Measurements from ENCODE around the gene DSTN.

DNA sequence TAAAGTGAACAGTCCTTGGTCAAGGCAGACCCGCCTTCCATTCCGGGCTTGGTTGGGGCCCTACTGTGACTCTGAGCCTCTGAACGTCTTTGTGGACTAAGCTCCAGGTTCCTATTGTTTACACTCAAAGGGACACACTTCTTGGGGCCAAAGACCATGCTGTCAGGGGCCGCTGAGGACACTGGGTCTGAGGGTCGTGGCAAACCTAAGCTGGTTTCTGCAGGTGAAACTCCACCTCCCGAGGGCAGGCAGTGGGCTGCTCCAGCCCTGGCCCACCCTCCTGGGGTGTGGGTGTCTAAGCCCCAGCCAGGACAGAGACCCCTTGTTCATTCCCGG, 43.1 kb downstream of the DSTN start:
- no peak for TF ChIP-seq POLR2A (IDR thresholded peaks at IDR 0.05)
- TF ChIP-seq, protein P1, sequence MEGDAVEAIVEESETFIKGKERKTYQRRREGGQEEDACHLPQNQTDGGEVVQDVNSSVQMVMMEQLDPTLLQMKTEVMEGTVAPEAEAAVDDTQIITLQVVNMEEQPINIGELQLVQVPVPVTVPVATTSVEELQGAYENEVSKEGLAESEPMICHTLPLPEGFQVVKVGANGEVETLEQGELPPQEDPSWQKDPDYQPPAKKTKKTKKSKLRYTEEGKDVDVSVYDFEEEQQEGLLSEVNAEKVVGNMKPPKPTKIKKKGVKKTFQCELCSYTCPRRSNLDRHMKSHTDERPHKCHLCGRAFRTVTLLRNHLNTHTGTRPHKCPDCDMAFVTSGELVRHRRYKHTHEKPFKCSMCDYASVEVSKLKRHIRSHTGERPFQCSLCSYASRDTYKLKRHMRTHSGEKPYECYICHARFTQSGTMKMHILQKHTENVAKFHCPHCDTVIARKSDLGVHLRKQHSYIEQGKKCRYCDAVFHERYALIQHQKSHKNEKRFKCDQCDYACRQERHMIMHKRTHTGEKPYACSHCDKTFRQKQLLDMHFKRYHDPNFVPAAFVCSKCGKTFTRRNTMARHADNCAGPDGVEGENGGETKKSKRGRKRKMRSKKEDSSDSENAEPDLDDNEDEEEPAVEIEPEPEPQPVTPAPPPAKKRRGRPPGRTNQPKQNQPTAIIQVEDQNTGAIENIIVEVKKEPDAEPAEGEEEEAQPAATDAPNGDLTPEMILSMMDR (IDR thresholded peaks at IDR 0.05), result no peak
